Endothelial cell of umbilical vein (primary cell): ENCODE results near the gene CEP128.

ENCODE experiments used
- CTCF ChIP-seq, 2 donors: IDR thresholded peaks; 1 replicate in 1 of 2; 2 replicates in 1 of 2; pipeline ENCODE4 v1.5.1; 2011; ENCODE audit warnings: low read length in 2 of 2, mild to moderate bottlenecking in 2 of 2, moderate library complexity in 2 of 2, control low read depth in 1 of 2, inconsistent platforms in 1 of 2, low read depth in 1 of 2; ENCODE audit not compliant: insufficient read depth in 1 of 2; ENCODE audit errors: extremely low read depth in 1 of 2
- EZH2 ChIP-seq: IDR thresholded peaks from 2 replicates; pipeline ENCODE4 v1.6.1; 2012; ENCODE audit warnings: borderline replicate concordance, low read depth, mild to moderate bottlenecking, moderate library complexity, low read length, inconsistent platforms; ENCODE audit not compliant: severe bottlenecking

DNA sequence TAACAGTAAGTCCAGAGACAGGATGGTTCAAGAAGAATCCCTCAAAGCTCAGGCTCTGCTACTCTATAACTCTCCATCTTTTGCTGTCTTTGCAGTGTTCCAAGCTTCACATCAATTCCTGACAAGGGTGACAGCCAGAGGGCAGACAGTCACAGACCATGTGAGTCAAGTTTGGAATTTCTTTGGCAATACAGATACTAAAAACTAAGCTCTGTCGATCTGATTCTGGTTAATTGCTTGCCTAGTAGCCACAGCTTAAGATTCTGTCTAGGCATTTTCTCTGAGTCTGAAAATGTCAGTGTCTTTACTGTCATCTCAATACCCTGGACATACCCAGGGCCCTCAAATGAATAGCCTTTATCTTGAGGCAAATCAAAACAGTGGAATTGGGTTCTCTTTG, 153.7 kb downstream of the CEP128 start:
- TF ChIP-seq CTCF (IDR thresholded peaks at IDR 0.05; ENCODE audit: extremely low read depth in 1 of 2, insufficient read depth in 1 of 2, low read depth in 1 of 2, low read length in 2 of 2), result no peak
- no peak for TF ChIP-seq EZH2
